GM18858 (cell line): Measurements from ENCODE around the gene NELL2.

Experiments
- ATAC-seq: cut with Tn5 transposase; IDR thresholded peaks from one replicate; pipeline ENCODE4 v1.9.1; 2021; ENCODE audit not compliant: unreplicated experiment

The NELL2 gene

DNA sequence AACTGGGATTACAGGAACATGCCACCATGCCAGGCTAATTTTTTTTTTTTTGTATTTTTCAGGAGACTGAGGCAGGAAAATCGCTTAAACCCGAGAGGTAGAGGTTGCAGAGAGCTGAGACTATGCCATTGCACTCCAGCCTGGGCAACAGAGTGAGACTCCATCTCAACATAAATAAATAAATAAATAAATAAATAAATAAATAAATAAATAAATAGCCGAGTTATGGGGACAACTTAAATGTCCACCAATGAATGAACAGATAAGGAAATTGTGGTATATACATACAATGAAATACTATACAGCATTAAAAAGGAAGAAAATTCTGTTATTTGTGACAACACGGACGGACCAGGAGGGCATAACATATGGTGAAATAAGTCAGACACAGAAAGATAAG lies 325.7 kb downstream of the NELL2 start:
- no peak for ATAC-seq

GRCh38 chr12:44546060-44546459 lies 330.1 kb downstream of the NELL2 start:
- ATAC-seq = no peak

- peak; percentile 67 for ATAC-seq
Observed at GRCh38 chr12:44544018-44544417, 332.1 kb downstream of the NELL2 start.

GRCh38 chr12:44542716-44543115 lies 333.4 kb downstream of the NELL2 start:
- ATAC-seq = no peak

DNA sequence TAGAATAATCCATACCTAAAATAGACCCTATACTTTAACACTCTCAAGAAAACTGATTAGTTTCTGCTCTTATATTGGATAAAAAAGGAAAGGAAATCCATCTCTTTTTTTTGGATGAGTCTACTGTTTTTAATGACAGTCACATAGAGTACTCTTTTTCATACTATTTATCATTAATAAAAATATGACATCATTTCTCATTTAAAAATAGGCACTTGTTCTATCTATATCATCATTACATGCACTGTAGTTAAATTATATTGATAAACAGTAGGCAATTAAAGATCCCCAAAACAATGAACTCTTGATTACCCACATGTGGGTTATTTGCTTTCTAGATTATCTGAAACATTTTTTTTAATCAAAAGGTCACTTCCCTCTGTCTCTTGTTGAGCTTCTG lies 338.8 kb downstream of the NELL2 start:
- ATAC-seq = no peak

- no peak for ATAC-seq
Observed at GRCh38 chr12:44532940-44533339, 343.2 kb downstream of the NELL2 start.

DNA sequence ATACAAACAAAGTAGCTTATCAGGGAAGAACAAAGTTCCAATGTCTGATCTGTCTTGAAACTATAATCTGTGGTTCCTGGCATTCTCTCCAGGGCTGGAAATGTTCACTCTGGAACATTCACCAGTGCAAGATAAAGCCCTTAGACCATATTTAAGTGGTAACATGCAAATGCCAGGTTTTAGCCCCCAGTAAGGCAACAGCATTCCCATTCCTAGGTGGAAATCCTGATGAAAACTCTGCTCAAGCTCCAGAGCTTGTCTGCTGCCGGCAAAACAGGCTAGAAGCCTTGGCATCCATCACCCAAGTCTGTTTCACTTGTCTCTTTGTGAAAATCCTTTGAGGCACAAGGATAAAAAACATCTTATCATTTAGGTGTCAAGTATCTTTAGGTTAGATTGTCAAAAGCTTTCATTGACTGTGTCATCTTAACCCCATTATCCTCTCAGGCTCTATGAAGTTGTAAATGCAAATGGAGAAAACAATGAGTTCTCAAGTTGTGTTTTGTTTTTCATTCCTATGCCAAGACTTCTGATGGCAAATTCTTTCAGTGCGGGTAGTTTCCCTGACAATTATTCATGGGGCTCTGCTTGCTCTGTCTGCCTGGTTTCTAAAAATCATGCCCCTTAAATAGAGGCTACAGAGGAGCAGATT lies 344.7 kb downstream of the NELL2 start:
- no peak for ATAC-seq

DNA sequence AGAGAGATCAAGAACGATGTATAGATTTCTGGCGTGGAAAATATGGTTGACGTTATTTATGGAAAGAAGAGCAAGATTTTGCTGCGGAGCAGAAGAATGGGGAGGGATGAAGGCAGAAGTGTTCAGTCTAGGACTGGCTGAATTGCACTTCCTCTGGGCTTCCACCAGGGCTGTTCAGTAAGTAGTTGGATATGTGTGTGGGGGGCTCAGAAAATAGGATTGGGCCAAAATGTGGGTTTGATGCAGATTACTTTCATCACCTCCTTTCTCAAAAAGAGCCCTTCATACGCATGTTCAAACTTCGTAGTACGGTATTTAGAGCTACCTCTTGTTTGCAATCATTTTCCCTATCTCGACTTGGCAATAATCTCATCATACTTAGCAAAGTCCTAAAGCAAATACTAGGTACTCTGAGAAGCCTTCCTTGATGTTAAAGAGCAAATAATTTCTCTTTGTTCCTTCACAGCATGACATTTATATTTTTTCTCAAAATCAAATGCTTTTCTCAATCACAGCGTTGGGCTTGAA lies 349.4 kb downstream of the NELL2 start:
- no peak for ATAC-seq

DNA sequence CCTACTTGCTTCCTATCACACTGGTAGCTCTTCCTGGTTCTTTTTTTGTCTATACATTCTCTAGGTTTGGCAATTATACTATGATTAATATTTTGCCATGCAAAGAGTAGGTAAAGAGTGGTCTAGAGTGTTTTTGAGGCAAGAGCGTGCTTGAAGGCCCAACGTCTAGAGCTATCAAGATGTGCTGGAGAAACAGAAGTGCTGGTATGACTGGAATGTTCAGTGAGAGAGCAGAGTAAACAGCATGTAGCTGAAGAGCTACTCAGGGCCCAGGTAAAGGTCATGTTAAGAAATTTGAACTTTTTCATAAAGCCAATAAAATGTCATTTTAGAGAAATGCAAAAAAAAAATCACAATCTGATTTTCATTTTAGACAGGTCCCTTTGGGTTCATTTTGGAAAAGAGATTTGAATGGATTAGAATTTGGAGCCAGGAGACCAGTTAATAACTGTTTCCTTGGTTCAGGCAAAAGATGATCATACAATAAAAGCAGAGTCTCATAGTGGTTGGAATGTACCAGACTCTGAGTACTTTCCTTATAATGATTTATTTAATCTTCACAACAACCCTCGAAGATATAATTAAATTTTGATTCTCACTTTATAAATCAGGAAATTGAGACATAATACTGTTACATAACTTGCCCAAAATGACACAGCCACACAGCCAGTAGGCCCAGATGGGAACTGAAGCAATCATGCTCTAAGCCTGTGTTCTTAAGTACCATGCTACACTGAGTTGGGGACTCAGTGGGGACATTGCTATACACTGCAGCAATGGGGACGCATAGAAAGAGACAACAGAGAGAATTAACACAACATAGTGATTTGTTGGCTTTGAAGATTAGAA lies 350.1 kb downstream of the NELL2 start:
- ATAC-seq = no peak

- no peak for ATAC-seq
Observed at GRCh38 chr12:44523828-44524227, 352.3 kb downstream of the NELL2 start.

- no peak for ATAC-seq
Observed at GRCh38 chr12:44521702-44522101, 354.4 kb downstream of the NELL2 start.

- no peak for ATAC-seq
Observed at GRCh38 chr12:44519931-44520330, 356.2 kb downstream of the NELL2 start.

DNA sequence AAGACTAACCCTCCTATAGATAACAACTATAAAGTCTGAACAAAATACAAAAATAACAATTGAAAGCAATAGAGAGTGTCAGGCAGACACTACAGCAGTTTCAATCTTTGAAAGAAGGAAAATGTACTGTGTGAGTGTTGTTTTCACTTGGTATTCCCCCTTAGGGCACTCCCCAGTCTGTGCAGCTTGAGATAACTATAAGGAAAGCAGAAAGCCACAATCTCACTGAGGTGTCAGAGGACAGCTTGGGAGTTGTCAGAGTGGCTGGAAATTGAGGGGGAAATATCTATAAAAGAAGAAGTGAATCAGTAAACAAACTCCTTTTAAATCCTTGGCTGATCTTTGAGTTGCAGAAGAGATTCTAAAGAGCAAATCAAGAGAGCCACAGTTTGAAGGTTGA lies 364.8 kb downstream of the NELL2 start:
- no peak for ATAC-seq

- ATAC-seq = no peak
Observed at GRCh38 chr12:44510510-44510909, 365.6 kb downstream of the NELL2 start.

GRCh38 chr12:44510076-44510475 lies 366.0 kb downstream of the NELL2 start:
- ATAC-seq = no peak

- ATAC-seq = no peak
Observed at GRCh38 chr12:44509471-44509870, 366.6 kb downstream of the NELL2 start.

- ATAC-seq = no peak
Observed at GRCh38 chr12:44507461-44507860, 368.7 kb downstream of the NELL2 start.

GRCh38 chr12:44504799-44505198 lies 371.3 kb downstream of the NELL2 start:
- ATAC-seq = no peak

- no peak for ATAC-seq
Observed at GRCh38 chr12:44503329-44503728, 372.8 kb downstream of the NELL2 start.

GRCh38 chr12:44502681-44503080 lies 373.4 kb downstream of the NELL2 start:
- ATAC-seq = no peak

GRCh38 chr12:44500423-44500822 lies 375.7 kb downstream of the NELL2 start:
- no peak for ATAC-seq

- ATAC-seq = no peak
Observed at GRCh38 chr12:44497044-44497443, 379.1 kb downstream of the NELL2 start.
